ENCODE data around the gene ZNF764.
A peak's percentile ranks its signal among the peaks of the same experiment; 100 is the strongest.
"Not testable (repeated sequence)": the region's sequence is repeated elsewhere in the genome, so short reads cannot be mapped to it uniquely, and the experiment has no call there.

Gene ZNF764

GRCh38 chr16:30548416-30549253 is 9.5 kb downstream of the ZNF764 start:
- no peak for DNase-seq (ENCODE audit: low read depth)

GRCh38 chr16:30546115-30546514 is 12.1 kb downstream of the ZNF764 start:
- no peak for DNase-seq (ENCODE audit: low read depth)

GRCh38 chr16:30543067-30543466 is 15.1 kb downstream of the ZNF764 start:
- no peak for DNase-seq (ENCODE audit: low read depth)

DNA sequence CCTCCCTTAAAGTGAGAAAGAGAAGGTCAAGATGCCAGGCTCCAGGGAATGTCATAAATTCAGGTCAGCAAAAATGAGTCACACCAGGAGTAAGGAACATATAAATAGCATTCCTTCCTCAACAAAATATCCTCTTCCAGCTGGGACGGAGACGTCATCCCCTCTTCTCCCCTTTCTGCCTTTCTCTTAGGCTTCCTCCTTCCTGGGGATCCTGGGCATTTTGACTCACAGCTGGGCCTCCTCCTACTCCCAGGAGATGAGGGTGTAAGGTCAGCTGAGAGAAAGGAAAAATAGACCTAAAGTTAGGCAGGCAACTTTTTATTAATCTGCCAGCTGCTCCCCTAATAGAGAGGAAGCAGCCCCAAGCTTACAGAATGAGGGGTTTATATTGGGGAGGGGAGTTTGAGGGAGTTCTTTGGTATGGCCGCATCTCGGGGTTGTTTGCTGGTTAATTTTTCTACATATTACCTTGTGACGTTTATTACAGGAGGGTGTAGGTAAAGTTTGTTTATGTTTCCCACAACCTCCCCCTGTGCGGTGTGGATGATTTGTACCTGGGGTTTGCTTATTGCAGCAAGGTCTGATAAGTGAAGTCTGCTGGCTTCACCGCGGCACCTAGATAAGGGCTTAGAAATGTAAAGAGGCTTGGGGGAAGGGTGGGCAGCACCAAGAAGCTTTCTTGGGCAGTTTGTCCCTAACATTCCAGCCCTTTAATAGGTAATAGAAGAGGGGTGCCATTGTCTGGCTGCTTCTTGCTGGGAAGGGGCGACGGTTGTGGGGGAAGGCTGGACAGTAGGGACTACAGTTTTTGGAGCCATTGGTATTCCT is 16.5 kb downstream of the ZNF764 start:
- peak; percentile 76 for DNase-seq (ENCODE audit: low read depth)

DNA sequence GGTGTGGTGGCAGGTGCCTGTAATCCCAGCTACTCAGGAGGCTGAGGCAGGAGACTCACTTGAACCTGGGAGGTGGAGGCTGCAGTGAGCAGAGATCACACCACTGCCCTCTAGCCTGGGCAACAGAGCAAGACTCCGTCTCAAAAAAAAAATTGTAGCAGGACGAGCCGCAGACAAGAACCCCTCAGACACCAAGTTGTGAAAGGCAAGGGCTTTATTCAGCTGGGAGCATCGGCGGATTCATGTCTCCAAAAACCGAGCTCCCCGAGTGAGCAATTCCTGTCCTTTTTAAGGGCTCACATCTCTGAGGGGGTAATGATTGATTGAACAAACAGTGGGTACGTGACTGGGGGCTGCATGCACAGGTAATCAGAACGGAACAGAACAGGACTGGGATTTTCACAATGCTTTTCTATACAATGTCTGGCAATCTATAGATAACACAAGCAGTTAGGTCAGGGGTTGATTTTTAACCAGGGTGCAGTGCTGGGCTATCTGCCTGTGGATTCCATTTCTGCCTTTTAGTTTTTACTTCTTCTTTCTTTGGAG is 17.2 kb downstream of the ZNF764 start:
- not testable (repeated sequence) for DNase-seq (ENCODE audit: low read depth)

GRCh38 chr16:30539986-30540526 is 18.1 kb downstream of the ZNF764 start:
- not testable (repeated sequence) for DNase-seq (ENCODE audit: low read depth)

GRCh38 chr16:30539000-30539964 is 18.9 kb downstream of the ZNF764 start:
- DNase-seq (ENCODE audit: low read depth): no peak

- not testable (repeated sequence) for DNase-seq (ENCODE audit: low read depth)
These were observed 21.7 kb downstream of the ZNF764 start for GRCh38 chr16:30536391-30537024.

- DNase-seq (ENCODE audit: low read depth): peak; percentile 63
These were observed 22.4 kb downstream of the ZNF764 start for GRCh38 chr16:30535777-30536190.

DNA sequence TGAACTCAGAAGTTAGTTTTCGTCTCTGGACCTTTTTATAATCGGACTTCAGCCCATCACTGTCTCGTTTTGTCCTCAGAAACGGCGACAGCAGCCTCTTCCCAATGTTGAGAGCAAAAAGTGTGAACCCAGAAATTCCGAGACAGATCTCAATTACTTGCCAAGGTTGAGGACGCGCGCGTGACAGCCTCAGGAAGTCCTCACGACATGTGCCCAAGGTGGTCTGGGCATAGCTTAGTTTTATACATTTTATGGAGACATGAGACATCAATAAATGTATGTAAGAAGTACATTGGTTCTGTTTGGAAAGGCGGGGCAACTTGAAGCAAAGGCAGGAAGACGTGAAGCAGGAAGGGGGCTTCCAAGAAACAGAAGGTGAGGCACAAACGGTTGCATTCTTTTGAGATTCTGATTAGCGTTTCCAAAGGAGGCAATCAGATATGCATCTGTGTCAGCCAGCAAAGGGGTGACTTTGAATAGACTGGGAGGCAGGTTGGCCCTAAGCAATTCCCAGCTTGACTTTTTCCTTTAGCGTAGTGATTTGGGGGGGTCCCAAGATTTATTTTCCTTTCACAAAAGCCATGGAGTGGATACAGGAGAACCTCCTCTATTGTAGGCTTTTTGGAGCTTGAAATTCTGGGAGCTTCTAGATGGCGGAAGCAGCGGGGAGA is 22.9 kb downstream of the ZNF764 start:
- no peak for DNase-seq (ENCODE audit: low read depth)

DNA sequence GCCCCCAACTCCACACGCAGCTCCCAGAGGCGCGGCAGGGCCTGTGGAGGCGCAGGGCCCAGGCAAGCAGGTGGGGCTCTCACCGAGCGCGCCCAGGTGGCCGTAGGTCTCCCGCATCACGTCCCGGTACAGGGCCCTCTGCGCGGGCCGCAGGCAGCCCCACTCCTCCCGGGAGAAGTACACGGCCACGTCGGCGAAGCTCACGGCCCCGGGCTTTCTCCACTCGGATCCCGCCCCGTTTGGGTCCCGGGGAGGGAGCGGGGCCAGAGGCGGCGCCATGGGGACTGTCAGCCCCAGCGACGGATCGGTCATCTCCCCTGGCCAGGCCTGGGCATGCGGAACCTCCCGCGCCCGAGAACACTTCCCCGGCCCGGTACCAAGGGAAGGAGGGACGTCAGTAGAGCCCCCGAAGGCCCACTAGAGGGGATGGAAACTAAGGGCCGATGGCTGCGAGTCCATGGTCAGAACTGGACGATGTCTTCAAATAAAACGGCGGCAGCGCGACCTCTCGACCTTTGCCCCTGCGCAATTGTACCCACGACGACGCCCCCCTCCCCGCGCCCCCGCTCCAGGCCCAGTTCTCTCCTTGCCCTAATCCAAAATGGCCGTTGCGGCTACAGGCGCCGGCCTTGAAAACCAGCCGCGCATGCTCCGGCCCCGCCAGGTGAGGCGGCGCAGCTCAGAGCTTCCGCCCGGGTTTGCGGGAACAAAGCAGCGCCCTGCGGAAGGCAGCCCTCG is 23.6 kb downstream of the ZNF764 start, which contains the start of gene ZNF747:
Gene ZNF747, minus strand, starts transcription at position 491 of the 738 bp plus-strand sequence. Its CDS starts 179 bp downstream, at position 312.
- DNase-seq (ENCODE audit: low read depth): peak; percentile 67

DNA sequence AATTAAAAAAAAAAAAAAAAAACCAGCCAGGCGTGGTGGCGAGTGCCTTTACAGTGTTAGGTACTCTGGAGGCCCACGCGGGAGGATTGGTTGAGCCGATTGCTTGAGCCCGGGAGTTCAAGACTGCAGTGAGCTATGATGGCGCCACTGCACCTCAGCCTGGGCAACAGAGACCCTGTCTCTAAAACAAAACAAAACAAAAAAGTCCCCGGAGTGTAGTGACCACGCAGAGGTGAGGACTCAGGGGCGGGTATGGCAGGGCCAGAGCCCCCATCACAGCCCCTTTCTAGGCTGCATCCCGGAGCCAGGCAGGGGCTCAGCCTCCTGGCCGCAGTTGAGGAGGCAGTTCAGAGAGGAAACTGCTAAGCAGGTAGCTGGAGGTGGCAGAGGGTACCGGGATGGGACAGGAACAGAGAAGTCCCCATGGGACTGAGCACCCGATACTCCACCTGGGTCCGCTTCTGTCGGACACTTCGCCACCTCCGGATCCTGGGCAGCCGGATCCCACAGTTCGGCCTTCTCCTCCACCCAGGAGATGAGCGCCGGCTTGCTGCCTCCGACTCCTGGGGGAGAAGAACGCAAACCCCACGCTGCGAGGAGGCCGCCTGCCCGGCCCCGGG is 24.3 kb downstream of the ZNF764 start:
- DNase-seq (ENCODE audit: low read depth): no peak

GRCh38 chr16:30533146-30533522 is 25.0 kb downstream of the ZNF764 start:
- no peak for DNase-seq (ENCODE audit: low read depth)

DNA sequence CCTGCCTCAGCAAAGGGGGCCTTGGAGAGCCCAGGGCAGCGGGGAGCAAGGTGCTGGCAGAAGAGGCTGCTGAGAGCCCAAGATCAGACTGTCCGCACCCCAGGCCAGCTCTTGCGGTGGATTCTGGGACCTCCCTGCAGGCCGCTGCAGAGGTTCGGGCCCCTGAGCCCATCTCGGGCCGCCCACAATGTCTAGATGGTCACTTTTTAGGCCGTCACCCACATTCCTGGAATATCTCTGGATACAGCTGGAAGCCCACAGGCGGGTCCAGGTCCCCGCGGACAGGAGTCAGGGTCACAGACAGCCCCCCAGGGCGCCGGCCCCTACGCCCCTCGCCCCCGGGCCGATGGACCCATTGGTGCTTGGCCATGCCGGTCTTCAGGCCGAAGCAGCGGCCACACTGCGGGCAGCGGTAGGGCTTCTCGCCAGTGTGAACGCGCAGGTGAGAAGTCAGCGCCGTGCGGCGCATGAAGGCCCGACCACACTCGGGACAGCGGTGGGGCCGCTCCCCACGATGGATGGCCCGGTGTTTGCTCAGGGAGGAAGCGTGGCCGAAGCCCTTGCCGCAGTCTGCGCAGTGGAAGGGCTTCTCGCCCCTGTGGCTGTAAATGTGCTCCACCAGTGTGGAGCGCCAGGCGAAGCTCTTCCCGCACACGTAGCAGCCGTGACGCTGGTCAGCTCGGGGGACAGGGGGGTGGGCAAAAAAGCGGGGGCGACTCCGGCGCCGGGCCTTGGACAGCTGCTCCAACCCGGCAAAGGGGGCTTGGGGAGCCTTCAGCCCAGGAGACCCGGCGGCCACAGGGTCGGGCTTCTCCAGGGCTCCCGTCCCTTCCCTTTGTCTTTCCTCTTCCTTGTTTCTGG is 25.7 kb downstream of the ZNF764 start:
- DNase-seq (ENCODE audit: low read depth): no peak

DNA sequence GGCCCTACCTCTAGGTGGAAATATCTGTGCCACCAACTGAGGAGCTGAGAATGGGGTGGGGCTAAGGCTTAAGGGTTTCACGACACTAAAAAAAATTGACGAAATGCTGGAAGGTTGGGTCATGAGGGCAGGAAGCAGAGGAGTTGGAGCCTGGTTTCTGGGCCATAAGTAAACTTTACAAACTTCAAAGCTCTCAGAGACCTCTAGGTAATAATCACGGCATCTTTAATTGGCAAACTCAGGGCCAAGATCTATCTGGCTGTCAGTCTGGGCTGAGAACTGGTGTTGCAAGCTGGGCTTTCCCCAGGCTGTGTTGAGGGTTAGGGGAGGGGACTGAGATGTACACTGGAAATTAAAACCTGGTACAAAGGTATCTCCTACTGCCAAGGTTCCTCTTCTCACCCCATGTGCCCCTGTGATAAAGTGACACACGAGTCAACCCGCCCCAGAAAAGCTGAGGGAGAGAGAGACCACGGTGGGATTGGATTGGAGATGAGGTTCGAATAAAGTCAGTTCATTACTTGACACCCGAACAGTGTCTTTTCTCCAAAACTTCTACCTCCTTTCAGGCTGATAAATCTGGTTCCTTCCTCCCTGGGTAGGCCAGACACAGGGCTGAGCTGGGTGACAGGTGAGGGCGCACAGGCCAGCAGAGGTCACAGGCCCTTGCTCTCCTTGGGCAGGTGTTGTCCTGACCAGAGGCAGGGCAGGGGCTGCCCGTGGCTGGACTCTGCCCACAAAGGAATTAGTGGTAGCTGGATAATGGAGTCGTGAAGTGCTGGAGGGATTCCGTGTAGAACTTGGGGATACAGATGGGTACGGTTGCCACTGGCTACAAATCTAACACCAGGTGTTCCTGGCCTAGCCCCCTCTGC is 27.8 kb downstream of the ZNF764 start:
- DNase-seq (ENCODE audit: low read depth): no peak

DNA sequence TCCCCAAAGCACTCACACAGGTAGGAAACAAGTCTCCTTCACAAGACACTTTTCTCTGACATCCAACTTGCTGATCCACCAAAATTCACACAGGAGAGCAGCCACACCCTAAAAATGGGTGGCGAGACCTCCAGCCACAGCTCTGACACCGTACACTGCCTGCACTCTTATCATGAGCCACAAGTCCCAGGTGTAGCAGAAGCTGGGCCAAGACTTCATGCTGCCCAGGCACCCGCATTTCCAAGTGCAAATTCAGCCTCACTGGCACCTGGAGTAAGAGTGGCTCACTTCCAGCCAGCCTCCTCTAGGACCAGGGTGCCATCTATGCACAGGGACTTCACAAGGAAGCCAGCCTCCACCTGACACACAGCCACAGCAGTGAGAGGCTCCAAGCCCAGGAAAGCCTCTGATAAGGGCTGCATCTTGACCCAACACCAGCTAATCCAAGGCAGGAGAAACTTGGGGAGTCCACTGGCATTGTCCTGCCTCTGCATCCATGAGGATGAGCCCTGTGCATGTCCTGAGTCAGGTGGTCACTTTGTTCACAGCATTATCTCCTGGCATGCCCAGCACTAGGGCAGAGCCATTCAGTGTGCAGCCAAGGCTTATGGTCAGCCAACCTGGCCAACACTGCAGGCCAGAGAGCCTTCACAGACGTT is 29.2 kb downstream of the ZNF764 start:
- DNase-seq (ENCODE audit: low read depth): no peak
